ENCODE data around the gene SRRM5.

DNA sequence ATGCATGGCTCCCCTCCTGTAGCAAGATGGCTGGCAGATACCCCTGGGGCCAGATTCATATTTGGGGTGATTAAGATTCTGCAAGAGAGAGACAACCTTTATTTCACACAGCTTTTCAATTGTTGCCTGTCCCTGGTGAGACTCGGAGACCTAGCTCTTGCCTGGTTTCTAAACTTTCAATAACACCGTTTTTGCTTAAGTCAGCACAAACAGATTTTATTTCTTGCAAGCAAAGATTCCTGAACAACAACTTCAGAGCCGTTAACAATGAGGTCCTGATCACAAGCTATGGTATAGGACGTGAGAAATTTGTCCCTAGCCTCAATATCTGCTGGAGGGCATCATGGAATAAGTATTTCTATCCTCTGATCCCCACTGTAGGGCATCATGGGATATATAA, 30.6 kb downstream of the SRRM5 start:
- TF ChIP-seq, protein P1, sequence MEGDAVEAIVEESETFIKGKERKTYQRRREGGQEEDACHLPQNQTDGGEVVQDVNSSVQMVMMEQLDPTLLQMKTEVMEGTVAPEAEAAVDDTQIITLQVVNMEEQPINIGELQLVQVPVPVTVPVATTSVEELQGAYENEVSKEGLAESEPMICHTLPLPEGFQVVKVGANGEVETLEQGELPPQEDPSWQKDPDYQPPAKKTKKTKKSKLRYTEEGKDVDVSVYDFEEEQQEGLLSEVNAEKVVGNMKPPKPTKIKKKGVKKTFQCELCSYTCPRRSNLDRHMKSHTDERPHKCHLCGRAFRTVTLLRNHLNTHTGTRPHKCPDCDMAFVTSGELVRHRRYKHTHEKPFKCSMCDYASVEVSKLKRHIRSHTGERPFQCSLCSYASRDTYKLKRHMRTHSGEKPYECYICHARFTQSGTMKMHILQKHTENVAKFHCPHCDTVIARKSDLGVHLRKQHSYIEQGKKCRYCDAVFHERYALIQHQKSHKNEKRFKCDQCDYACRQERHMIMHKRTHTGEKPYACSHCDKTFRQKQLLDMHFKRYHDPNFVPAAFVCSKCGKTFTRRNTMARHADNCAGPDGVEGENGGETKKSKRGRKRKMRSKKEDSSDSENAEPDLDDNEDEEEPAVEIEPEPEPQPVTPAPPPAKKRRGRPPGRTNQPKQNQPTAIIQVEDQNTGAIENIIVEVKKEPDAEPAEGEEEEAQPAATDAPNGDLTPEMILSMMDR (IDR thresholded peaks at IDR 0.05; ENCODE audit: low read depth, low read length, poor library complexity, severe bottlenecking) = no peak
- TF ChIP-seq EZH2phosphoT487 (IDR thresholded peaks at IDR 0.05; ENCODE audit: borderline replicate concordance, low read length) = no peak

Data from DOHH2 (cell line).